OCI-LY7 (cell line): ENCODE measurements around the gene FLG2. TPM values are rescaled to one million over a fixed set of nuclear protein-coding genes. Genes with fewer than 3 reads are reported as not detected.

ENCODE experiments used
- BruUV-seq: library from RNA; stranded (reverse); fragments of 400-500 nt; replicated peaks from 2 replicates; lab custom pipeline; 2021; lab: Mats Ljungman, UMichigan
- CTCF ChIA-PET: fragments of 300-600 bp; sonication (Branson Sonifier 250); formaldehyde crosslinking; loops from one replicate; lab custom pipeline; 2022; ENCODE audit warnings: antibody characterized with exemption; ENCODE audit not compliant: unreplicated experiment; lab: Charles Lee
- POLR2A ChIA-PET: fragments of 300-600 bp; sonication (Branson Sonifier 250); formaldehyde crosslinking; loops from one replicate; lab custom pipeline; 2022; ENCODE audit warnings: antibody characterized with exemption; lab: Charles Lee
- DNase-seq: peaks from one replicate; pipeline ENCODE4 v3.0.0-alpha.2; 2015; ENCODE audit warnings: low spot score
- H2AFZ ChIP-seq: fragments of 200-600 bp; sonication (generic), shearing (Covaris generic); 2 replicates; pipeline ENCODE4 v1.6.1; 2014; ENCODE audit warnings: mild to moderate bottlenecking, antibody characterized with exemption, low read length, moderate library complexity
- H3K27ac ChIP-seq: fragments of 200-600 bp; sonication (generic); 2 replicates; pipeline ENCODE4 v1.5.1; 2014; ENCODE audit warnings: mixed run types, low read depth, mild to moderate bottlenecking, moderate library complexity, low read length, inconsistent platforms; ENCODE audit not compliant: poor library complexity, severe bottlenecking
- H3K36me3 ChIP-seq: fragments of 200-600 bp; sonication (generic); 2 replicates; pipeline ENCODE4 v1.6.1; 2014; ENCODE audit warnings: mild to moderate bottlenecking, antibody characterized with exemption, low read length, moderate library complexity, mixed read lengths; ENCODE audit not compliant: insufficient read depth
- H3K4me1 ChIP-seq: fragments of 200-600 bp; sonication (generic); 2 replicates; pipeline ENCODE4 v1.5.1; 2014; ENCODE audit warnings: mild to moderate bottlenecking, low read length; ENCODE audit not compliant: insufficient read depth, poor library complexity, severe bottlenecking
- H3K4me2 ChIP-seq: fragments of 200-600 bp; sonication (generic); 2 replicates; pipeline ENCODE4 v1.6.1; 2014; ENCODE audit warnings: mild to moderate bottlenecking, low read length
- H3K4me3 ChIP-seq: fragments of 200-600 bp; sonication (generic); 2 replicates; pipeline ENCODE4 v1.5.1; 2014; ENCODE audit warnings: mild to moderate bottlenecking, low read depth, low read length; ENCODE audit not compliant: poor library complexity, severe bottlenecking
- H3K79me2 ChIP-seq: fragments of 200-600 bp; sonication (generic); 2 replicates; pipeline ENCODE4 v1.6.1; 2016; ENCODE audit warnings: low read depth, mild to moderate bottlenecking, low read length, moderate library complexity, mixed read lengths; ENCODE audit not compliant: insufficient read depth
- H3K9me2 ChIP-seq: fragments of 200-600 bp; sonication (generic); 2 replicates; pipeline ENCODE4 v1.6.1; 2016; ENCODE audit warnings: mild to moderate bottlenecking, low read length, mixed read lengths; ENCODE audit not compliant: insufficient read depth
- H3K9me3 ChIP-seq: fragments of 200-600 bp; sonication (generic); 2 replicates; pipeline ENCODE4 v1.6.1; 2014; ENCODE audit warnings: mild to moderate bottlenecking, mixed run types, low read length, mixed read lengths
- H4K20me1 ChIP-seq: fragments of 200-600 bp; sonication (generic); 2 replicates; pipeline ENCODE4 v1.6.1; 2014; ENCODE audit warnings: mild to moderate bottlenecking, antibody characterized with exemption, low read length, moderate library complexity, mixed read lengths; ENCODE audit not compliant: insufficient read depth
- EZH2phosphoT487 ChIP-seq: fragments of 200-600 bp; sonication (generic); IDR thresholded peaks from 2 replicates; pipeline ENCODE4 v1.6.1; 2018; ENCODE audit warnings: low read depth, borderline replicate concordance, mild to moderate bottlenecking, mixed run types, antibody characterized with exemption, low read length, moderate library complexity, mixed read lengths
- intact Hi-C: fragments of 100-400 bp; cut with micrococcal nuclease; formaldehyde crosslinking; loops from one replicate; pipeline ENCODE4 v1.10.0; 2022; ENCODE audit not compliant: unreplicated experiment
- total RNA-seq, 2 experiments: library from RNA; depleted of rRNA in 1 of 2; stranded (reverse); fragments of >200 nt in 1 of 2; shearing (Covaris generic) in 1 of 2; gene quantifications; 2 replicates each; pipeline ENCODE4 v1.2.3, GENCODE V29; 2014 to 2022
- TF ChIP-seq, protein P1 (sequence below): fragments of 200-600 bp; sonication (generic); conservative IDR thresholded peaks from 2 replicates; pipeline ENCODE4 v1.5.1; 2014; ENCODE audit warnings: mild to moderate bottlenecking, antibody characterized with exemption, low read length, moderate library complexity, mixed read lengths

The FLG2 gene
- total RNA-seq, 2 experiments from 2014 or later, result not detected

DNA sequence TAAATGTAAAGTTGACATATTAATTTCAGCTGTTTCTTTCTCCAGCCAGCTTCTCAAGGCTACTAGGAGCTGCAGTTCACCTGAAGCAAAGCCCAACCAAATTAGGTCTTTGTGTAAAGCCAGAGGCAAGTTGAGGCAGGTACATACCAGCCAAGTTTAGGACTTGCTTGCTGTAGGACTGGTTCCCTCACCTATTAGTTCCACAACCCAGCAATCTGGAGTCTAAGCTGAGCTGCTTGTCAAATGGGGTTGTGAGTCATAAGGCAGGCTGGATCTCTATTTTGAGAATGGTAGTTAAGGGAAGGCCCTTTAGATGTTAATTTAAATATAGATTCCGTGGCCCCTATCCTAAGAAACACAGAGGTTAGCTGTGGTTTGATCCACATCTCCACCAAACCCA is 7.6 kb upstream of the FLG2 start:
- no peak for TF ChIP-seq EZH2phosphoT487
- no peak overlapping the region for H2AFZ ChIP-seq
- no peaks in the 10 kb centered on the region for H4K20me1 ChIP-seq
- no peaks in the 10 kb centered on the region for H3K79me2 ChIP-seq
- no peaks in the 10 kb centered on the region for H3K4me1 ChIP-seq
- H3K9me2 ChIP-seq, result no peaks in the 10 kb centered on the region
- H3K4me3 ChIP-seq, result no peak overlapping the region
- POLR2A ChIA-PET, result no interaction called here
- CTCF ChIA-PET, result no interaction called here
- H3K27ac ChIP-seq, result no peak overlapping the region
- BruUV-seq, result no TSS peak
- no peak overlapping the region for H3K4me2 ChIP-seq
- no peaks in the 10 kb centered on the region for H3K9me3 ChIP-seq
- H3K36me3 ChIP-seq, result no peaks in the 10 kb centered on the region
- intact Hi-C loops, result no loop called here
- DNase-seq, result no peak

DNA sequence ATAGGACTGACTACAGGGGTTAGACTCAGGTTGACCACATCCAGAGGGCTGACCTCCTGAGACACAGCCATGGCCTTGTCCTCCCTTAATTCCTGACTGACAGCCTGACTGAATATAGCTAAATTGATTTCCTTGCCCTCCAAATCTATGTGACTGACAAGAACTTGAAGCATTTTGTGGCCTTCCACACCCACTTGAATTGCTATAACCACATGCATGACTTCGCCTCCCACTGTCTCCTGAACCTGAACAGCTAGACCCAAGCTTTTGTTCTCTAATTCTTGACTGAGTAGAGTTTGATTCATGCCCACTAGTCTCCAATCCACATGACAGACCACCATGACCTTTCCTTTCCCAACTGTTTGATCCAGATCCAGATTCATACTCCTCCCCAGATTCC is 3.1 kb downstream of the FLG2 start:
- ChIA-PET CTCF (no interaction called here), POLR2A (no interaction called here)
- Histone ChIP-seq H3K4me2 (no peak overlapping the region), H3K4me1 (no peaks in the 10 kb centered on the region), H3K4me3 (no peak overlapping the region), H3K79me2 (no peaks in the 10 kb centered on the region), H3K36me3 (no peaks in the 10 kb centered on the region), H2AFZ (no peak overlapping the region), H4K20me1 (no peaks in the 10 kb centered on the region), H3K27ac (no peak overlapping the region), H3K9me2 (no peaks in the 10 kb centered on the region), H3K9me3 (no peaks in the 10 kb centered on the region)
- BruUV-seq, result no TSS peak
- TF ChIP-seq EZH2phosphoT487, result no peak
- TF ChIP-seq, protein P1, sequence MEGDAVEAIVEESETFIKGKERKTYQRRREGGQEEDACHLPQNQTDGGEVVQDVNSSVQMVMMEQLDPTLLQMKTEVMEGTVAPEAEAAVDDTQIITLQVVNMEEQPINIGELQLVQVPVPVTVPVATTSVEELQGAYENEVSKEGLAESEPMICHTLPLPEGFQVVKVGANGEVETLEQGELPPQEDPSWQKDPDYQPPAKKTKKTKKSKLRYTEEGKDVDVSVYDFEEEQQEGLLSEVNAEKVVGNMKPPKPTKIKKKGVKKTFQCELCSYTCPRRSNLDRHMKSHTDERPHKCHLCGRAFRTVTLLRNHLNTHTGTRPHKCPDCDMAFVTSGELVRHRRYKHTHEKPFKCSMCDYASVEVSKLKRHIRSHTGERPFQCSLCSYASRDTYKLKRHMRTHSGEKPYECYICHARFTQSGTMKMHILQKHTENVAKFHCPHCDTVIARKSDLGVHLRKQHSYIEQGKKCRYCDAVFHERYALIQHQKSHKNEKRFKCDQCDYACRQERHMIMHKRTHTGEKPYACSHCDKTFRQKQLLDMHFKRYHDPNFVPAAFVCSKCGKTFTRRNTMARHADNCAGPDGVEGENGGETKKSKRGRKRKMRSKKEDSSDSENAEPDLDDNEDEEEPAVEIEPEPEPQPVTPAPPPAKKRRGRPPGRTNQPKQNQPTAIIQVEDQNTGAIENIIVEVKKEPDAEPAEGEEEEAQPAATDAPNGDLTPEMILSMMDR, result no peak
- DNase-seq, result no peak
- intact Hi-C loops, result no loop called here

DNA sequence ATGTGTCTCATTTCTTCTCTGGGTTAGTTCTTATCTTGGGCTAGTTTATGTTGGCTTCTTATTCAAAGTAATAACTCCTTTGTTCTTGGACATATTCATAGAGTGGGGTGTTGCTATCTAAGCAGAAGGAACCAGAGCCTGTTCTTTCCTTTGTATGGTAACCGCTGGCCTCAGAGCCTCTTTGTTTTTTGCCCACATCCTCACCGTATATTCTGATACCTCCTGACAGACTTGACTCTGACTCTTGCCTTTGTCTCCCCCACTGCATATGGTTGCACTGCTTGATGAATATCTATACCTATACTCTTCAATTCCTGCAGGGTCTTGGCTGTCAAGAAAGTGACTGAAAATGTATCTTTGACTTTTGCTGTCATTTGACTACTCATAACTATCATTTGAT is 10.2 kb downstream of the FLG2 start:
- H3K9me3 ChIP-seq, result no peaks in the 10 kb centered on the region
- BruUV-seq, result no TSS peak
- POLR2A ChIA-PET, result no interaction called here
- H3K4me3 ChIP-seq, result no peak overlapping the region
- intact Hi-C loops, result loop anchor here (5.0 kb wide), 2 partner anchors 108 to 297 kb away; no protein-coding TSS in a partner anchor
- H2AFZ ChIP-seq, result no peak overlapping the region
- no peaks in the 10 kb centered on the region for H3K79me2 ChIP-seq
- no peak for DNase-seq
- H3K4me2 ChIP-seq, result no peak overlapping the region
- no peaks in the 10 kb centered on the region for H3K36me3 ChIP-seq
- H3K27ac ChIP-seq, result no peak overlapping the region
- H3K9me2 ChIP-seq, result no peaks in the 10 kb centered on the region
- no peaks in the 10 kb centered on the region for H3K4me1 ChIP-seq
- H4K20me1 ChIP-seq, result no peaks in the 10 kb centered on the region
- TF ChIP-seq, protein P1, result no peak
- TF ChIP-seq EZH2phosphoT487, result no peak
- CTCF ChIA-PET, result no interaction called here
